Glomerular visceral epithelial cell (primary cell): ENCODE data around the gene SEMA5B.

Experiments used
- DNase-seq: peaks from one replicate; pipeline ENCODE4 v3.0.0-alpha.2; 2016; ENCODE audit errors: extremely low spot score

Gene SEMA5B

GRCh38 chr3:123024056-123024455 lies 3.5 kb downstream of the SEMA5B start:
- no peak for DNase-seq

- no peak for DNase-seq
Observed at GRCh38 chr3:123021996-123022510, 5.5 kb downstream of the SEMA5B start.

DNA sequence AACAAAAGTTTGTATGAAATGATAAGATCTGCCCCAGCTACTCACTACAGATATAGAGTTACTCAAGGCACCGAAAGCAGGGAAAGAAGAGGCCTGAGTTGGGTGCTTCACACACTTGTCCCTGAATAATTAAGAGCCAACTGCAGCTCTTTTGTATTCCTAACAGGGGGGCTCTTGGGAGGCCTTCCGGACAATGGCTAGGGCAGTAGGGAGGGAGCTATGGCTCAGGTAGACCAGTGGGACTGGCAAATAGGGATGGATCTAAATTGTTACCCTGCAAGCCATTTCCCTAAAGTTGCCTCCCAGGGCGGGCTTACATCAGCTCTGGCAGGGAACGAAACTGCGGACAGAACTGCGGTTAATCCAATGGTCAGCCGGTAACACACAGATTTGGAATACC lies 6.2 kb downstream of the SEMA5B start:
- DNase-seq, result no peak

DNA sequence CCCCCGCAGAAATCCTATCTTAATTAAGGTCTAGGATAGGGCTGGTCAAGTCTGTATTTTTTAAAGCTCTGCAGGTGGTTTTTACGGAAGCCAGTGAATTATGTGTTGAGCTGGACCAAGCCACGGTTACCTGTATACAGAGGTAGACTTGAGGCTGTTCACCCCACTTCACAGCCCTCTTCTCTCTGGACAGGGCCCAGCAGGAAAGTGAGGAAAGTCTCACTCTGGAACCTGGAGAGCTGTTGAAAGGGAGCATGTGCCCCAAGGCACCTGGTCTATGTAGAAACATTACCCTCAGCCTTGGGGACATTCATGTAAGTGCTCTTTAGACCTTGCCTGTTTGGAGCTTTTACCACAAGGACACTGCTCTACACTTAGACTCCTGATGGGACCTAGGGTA lies 6.9 kb downstream of the SEMA5B start:
- DNase-seq, result no peak

DNA sequence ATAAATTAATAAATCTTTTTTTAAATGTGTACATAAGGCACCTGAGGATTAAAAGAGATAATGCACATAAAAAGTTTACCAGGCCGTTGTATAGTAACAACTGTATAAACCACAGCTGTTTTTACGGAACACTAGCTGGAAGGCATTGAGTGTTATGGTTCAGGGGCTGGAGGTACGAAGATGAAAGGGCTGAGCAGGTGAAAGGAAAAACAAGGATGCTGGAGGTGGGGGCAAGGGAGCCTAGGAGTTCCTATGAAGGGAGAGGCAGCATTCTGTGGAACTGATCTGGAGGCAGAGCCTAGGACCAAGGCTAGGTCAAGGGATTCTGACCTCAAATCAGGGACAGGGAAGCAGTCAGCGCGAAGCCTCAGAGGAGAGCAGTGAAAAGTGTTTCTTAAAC lies 8.0 kb downstream of the SEMA5B start:
- no peak for DNase-seq

DNA sequence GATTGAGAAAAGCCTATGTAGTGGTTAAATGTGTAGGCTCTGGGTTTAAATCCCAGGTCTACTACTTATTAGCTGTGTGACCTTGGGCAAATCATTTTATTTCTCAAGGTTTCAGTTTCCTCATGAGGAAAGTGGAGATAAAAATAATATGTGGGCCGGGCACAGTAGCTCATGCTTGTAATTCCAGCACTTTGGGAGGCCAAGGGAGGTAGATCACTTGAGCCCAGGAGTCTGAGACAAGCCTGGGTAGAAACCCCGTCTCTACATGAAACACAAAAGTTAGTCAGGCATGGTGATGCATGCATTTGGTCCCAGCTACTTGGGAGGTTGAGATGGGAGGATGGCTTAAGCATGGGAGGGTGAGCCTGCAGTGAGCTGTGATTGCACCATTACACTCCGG lies 8.4 kb downstream of the SEMA5B start:
- DNase-seq, result no peak

DNA sequence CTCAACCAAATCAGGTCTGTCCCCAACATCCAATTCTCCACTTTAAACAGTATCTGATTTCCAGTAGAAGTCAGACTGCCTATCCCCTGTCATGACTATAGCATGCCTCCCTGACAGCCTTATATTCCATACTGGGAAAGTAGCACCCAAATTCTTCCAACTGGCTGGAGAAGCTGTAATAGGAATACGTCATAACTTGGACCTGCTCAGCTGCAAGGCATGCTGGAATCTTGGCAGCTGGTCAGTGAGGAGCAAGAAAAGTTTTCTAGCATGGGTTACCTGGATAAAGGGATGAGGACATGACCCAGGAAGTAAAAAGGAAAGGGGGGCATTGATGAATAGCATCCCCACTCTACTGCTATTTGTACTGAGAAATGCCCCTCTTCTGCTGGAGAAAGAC lies 8.9 kb downstream of the SEMA5B start:
- no peak for DNase-seq

GRCh38 chr3:123015596-123015995 lies 12.0 kb downstream of the SEMA5B start:
- no peak for DNase-seq

DNA sequence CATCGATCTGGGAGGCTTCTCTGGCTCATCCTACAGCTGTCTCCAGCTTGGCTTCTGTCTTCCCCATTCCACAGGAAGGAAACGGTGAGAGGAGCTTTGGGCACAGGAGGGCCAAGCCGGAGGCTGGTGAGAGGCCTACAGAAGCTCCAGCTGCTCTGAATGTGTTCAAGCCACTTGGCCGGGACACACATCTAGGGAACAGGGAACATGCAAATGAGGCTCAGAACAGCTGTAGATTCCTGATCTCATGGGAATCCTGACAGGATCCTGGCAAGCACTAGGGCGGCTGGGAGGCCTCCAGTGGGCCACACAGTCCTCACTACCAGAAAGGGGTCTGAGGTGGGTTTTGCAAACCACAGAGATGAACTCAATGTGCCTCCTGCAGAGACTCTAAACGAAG lies 13.7 kb downstream of the SEMA5B start:
- no peak for DNase-seq

GRCh38 chr3:123012652-123013051 lies 14.9 kb downstream of the SEMA5B start:
- DNase-seq, result no peak

- DNase-seq, result no peak
Observed at GRCh38 chr3:123011447-123011846, 16.1 kb downstream of the SEMA5B start.

DNA sequence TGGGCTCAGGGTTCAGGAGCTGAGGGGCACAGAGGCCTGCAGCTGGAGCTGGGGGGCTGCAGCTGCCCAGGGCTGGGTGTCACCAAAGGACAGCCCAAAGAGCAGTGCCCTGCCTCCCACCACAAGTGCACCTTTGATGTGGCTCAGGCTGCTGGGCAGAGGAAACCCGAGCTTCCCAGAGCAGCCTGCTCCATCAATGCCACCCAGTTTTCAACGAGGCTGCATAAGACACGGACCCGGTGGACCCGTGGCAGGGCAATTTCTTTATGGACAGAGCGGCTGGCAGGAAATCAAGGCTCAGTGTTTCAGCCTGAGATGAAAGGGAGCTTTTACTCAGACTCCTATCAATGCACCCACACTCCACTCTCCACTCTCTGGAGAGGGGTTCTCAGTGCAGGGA lies 18.7 kb downstream of the SEMA5B start:
- DNase-seq, result no peak

DNA sequence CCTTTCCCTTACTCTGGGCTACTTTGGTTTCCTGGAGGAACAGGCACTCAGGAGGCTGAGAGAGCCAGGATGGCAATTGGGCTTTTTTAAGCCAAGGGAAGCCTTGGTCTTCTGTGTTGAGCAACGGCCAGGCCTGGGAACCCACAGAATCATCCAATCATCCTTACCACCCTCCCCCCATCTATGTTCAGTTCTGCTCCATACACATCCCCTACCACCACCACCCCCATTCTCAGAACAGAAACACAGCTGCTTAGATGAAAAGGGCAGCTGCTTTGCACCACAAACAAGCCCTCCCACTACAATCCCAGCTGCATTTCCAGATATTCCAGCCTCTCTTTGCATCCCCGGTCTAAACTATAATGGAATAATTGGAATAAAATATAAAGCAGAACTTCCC lies 21.0 kb downstream of the SEMA5B start:
- DNase-seq, result no peak

GRCh38 chr3:123005291-123005690 lies 22.3 kb downstream of the SEMA5B start:
- no peak for DNase-seq

- DNase-seq, result no peak
Observed at GRCh38 chr3:123004201-123004918, 23.2 kb downstream of the SEMA5B start.

DNA sequence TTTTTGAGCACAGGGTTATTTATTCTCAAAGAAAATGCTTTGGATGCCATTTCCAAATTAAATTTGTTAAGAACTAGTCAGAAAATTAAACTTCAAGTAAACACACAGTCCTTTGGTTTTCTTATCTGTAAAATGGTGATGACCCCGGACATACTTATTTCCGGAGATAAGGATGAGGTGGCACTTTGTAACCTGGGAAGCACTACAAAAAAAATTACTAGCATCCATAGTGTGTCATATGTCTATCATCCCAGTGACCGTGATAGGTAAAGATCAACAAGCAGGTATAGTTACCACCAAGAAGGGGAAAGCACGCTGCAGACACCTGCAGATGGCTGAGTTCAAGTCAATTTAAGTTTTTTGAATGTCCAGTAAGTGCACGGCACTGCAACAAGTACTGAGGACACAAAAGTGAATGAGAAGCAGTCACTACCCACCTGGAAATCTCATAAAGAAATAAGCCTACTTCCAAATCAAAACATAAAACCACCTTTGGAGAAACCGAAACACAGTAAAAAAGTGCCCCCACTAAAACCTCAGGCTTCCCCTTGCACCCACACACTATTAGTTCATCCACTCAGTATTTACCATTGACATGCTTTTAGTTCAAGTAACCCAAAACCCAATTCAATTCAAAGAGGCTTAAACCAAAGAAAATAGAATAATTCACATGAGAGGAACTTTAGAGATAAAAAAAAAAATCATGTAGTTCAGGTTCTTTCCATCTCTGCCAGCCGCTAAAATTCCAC lies 24.6 kb downstream of the SEMA5B start:
- DNase-seq, result no peak

DNA sequence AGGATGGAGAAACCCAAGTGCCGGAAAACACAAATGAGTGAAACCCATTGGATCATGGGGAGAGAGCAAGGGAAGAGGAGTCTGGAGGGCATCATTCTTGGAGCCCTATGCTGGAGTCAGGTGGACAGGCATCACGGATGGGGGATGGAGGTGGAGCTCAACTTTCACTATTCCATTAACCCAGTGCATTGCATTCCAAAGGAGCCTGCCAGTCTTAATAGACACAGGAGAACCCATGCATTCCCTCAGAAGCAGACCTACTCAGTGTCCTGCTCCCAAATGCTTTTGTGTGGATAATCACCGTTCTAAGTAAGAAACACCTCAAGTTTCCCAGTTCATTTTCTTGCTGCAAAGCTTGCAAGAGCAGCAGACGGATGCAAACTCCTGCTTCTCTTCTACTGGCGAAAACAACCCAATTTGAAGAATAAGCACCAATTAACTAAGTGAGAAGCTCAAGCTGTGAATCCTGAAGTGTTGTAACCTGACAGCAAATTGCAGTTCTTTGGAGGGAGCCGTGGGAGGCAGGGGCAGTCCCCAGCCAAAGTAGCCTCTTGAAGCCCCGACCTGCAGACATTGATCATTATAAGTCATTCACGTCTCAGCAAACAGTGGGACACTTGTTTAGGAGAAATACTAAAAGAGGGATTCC lies 25.3 kb downstream of the SEMA5B start:
- no peak for DNase-seq

DNA sequence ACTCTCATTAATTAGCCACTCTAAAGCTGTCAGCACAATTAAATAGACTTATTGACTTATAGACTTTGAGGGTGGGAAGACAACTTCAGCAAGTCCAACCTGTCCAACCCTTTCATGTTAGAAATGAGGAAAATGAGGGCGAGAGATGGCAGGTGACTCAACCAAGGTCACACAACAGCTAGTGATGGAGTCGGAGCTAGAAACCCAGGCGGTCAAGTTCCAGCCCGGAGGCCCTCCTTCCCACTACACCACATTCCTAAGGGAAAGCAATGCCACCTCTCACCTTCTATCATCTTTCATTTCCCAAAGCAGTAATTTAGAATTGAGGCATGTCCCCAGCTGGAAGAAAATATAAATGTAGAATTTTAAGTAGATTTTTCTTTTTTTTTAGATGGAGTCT lies 28.7 kb downstream of the SEMA5B start:
- no peak for DNase-seq

DNA sequence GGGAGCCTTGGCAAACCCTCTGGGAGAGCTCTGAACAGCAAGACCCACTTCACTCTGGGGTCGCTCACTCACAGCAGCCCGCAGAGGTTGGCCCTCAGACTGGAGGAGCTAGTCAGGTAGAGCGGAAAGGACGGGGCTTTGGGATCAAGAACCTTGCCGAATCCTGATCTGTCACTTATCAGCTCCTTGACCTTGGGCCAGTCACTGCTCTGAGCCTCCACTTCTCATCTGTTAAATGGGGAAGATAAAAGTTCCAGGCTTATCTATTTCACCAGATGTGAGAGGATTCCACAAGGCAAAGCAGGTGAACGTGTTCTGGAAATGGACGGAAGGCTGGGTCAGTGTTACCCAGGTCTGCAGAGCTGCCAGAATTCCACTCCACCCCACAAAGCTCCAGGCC lies 29.4 kb downstream of the SEMA5B start:
- DNase-seq, result no peak

DNA sequence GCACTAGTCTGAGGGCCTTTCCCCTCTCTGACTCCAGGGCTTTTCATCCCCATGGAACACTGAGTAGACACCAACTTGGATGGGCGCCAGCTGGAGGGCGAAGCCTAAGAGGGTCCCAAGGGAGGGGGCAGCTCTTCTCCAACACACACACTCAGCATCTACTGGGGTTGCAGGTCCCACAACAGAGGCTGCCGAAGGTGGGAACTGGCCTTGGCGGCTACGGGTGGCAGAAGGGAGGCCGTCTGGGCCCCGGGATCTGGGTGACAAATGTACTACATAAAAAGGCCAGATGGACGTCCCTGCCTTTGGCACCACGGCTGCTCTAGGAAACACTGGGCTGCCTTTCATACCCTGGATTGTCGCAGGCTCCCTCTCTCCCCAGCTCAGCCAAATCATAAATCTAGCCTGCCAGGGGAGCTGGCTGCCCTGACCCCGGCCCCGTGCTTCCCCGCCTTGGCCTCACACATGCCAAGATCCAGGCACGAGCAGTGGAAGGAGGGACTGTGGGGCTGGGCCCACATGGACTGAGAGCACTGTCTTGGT lies 31.5 kb downstream of the SEMA5B start:
- DNase-seq, result no peak

- no peak for DNase-seq
Observed at GRCh38 chr3:122994954-122995353, 32.6 kb downstream of the SEMA5B start.

GRCh38 chr3:122993124-122993978 lies 34.2 kb downstream of the SEMA5B start:
- no peak for DNase-seq
